Panc1 (cell line): ENCODE data around the gene CPA2. TPM values are rescaled to one million over a fixed set of nuclear protein-coding genes. Genes with fewer than 3 reads are reported as not detected.

Experiments
- ATAC-seq: fragments of 200-7000 bp; cut with Tn5 transposase; 2 replicates; pipeline ENCODE4 v1.9.1; 2020; ENCODE audit warnings: mild to moderate bottlenecking, moderate library complexity
- BruUV-seq: library from RNA; stranded (reverse); fragments of 400-500 nt; replicated peaks from 2 replicates; lab custom pipeline; 2021; lab: Mats Ljungman, UMichigan
- CTCF ChIA-PET: fragments of 300-600 bp; sonication (Branson Sonifier 250); formaldehyde crosslinking; loops from one replicate; lab custom pipeline; 2022; ENCODE audit warnings: antibody characterized with exemption; lab: Charles Lee
- POLR2A ChIA-PET: fragments of 300-600 bp; sonication (Branson Sonifier 250); formaldehyde crosslinking; loops from one replicate; lab custom pipeline; 2022; ENCODE audit warnings: antibody characterized with exemption; lab: Charles Lee
- DNase-seq: peaks from one replicate; pipeline ENCODE4 v3.0.0-alpha.2; 2010; ENCODE audit warnings: low read depth, low spot score
- H3K27ac ChIP-seq: 2 replicates; pipeline ENCODE4 v1.5.1; 2011; ENCODE audit warnings: mild to moderate bottlenecking, low read length, inconsistent platforms
- H3K27me3 ChIP-seq: fragments of 200-500 bp; sonication (Bioruptor generic); 2 replicates; pipeline ENCODE4 v1.6.0; 2014; ENCODE audit warnings: low read length, inconsistent platforms; ENCODE audit not compliant: control insufficient read depth, insufficient read depth
- H3K36me3 ChIP-seq: fragments of 200-500 bp; sonication (Bioruptor generic); 2 replicates; pipeline ENCODE4 v1.5.1; 2014; ENCODE audit warnings: inconsistent platforms, mild to moderate bottlenecking, low read length, moderate library complexity; ENCODE audit not compliant: control insufficient read depth, insufficient read depth
- H3K4me1 ChIP-seq: 2 replicates; pipeline ENCODE4 v1.5.1; 2011; ENCODE audit warnings: inconsistent platforms, mild to moderate bottlenecking, low read length, moderate library complexity; ENCODE audit not compliant: control insufficient read depth, insufficient read depth
- H3K4me3 ChIP-seq, 2 experiments: 2 replicates each; pipeline ENCODE4 v1.5.1; 2011 to 2012; ENCODE audit warnings: low read depth in 2 of 2, low read length in 2 of 2, mild to moderate bottlenecking in 2 of 2, inconsistent platforms in 1 of 2, moderate library complexity in 1 of 2
- H3K9me3 ChIP-seq: fragments of 200-500 bp; sonication (Bioruptor generic); 2 replicates; pipeline ENCODE4 v1.5.1; 2014; ENCODE audit warnings: low read depth, mild to moderate bottlenecking, inconsistent platforms, low read length, moderate library complexity; ENCODE audit not compliant: control insufficient read depth, insufficient read depth
- POLR2AphosphoS5 ChIP-seq: IDR thresholded peaks from 2 replicates; pipeline ENCODE4 v1.6.1; 2012; ENCODE audit warnings: mild to moderate bottlenecking, low read depth, low read length, moderate library complexity
- REST ChIP-seq, 2 experiments: IDR thresholded peaks; 2 replicates each; pipeline ENCODE4 v1.6.1; 2011 to 2012; ENCODE audit warnings: low read depth in 2 of 2, control low read depth in 1 of 2, low read length in 1 of 2, mild to moderate bottlenecking in 1 of 2, moderate library complexity in 1 of 2; ENCODE audit not compliant: insufficient read depth in 1 of 2
- SIN3A ChIP-seq: IDR thresholded peaks from 2 replicates; pipeline ENCODE4 v1.6.1; 2012; ENCODE audit warnings: low read depth, mild to moderate bottlenecking, low read length, moderate library complexity, borderline replicate concordance; ENCODE audit not compliant: insufficient read depth
- TCF7L2 ChIP-seq: IDR thresholded peaks from 2 replicates; pipeline ENCODE4 v1.6.1; 2011; ENCODE audit warnings: mild to moderate bottlenecking, low read depth, low read length, inconsistent platforms
- in situ Hi-C: cut with HindIII; loops from 2 replicates; pipeline ENCODE4 v1.10.0; 2016; ENCODE audit warnings: low sequenced_read_pairs, low pct_unique_long_range_greater_than_20kb
- intact Hi-C: fragments of 100-400 bp; cut with micrococcal nuclease; formaldehyde crosslinking; loops from one replicate; pipeline ENCODE4 v1.10.0; 2022; ENCODE audit not compliant: unreplicated experiment
- total RNA-seq: library from RNA; stranded (reverse); gene quantifications from one replicate; pipeline ENCODE4 v1.2.1, GENCODE V29; 2021; ENCODE audit not compliant: unreplicated experiment
- TF ChIP-seq, protein P1 (sequence below): fragments of 450-650 bp; IDR thresholded peaks from 2 replicates; pipeline ENCODE4 v1.5.1; 2017; ENCODE audit warnings: mild to moderate bottlenecking

Gene CPA2
- total RNA-seq, 1 experiment from 2014 or later: 0.87 TPM

GRCh38 chr7:130289478-130289877 is 22.8 kb downstream of the CPA2 start:
- in situ Hi-C loops: no loop called here
- CTCF ChIA-PET: no interaction called here
- no peak for DNase-seq

GRCh38 chr7:130290745-130291144 is 24.1 kb downstream of the CPA2 start:
- in situ Hi-C loops (no loop called here), intact Hi-C loops (no loop called here)
- CTCF ChIA-PET: no interaction called here
- POLR2A ChIA-PET: no interaction called here
- DNase-seq (no peak), ATAC-seq (no peak)
- Histone ChIP-seq H3K27me3 (no peaks in the 10 kb centered on the region), H3K27ac (no peak overlapping the region), H3K4me3 (no peak overlapping the region), H3K9me3 (no peaks in the 10 kb centered on the region; the same call in 1 of the 2 replicates), H3K4me1 (no peaks in the 10 kb centered on the region), H3K36me3 (no peaks in the 10 kb centered on the region)
- TF ChIP-seq SIN3A (no peak), POLR2AphosphoS5 (no peak), TCF7L2 (no peak), REST (IDR thresholded peaks at IDR 0.05; ENCODE audit: insufficient read depth in 1 of 2, low read depth in 2 of 2, low read length in 1 of 2) (no peak)
- TF ChIP-seq, protein P1, sequence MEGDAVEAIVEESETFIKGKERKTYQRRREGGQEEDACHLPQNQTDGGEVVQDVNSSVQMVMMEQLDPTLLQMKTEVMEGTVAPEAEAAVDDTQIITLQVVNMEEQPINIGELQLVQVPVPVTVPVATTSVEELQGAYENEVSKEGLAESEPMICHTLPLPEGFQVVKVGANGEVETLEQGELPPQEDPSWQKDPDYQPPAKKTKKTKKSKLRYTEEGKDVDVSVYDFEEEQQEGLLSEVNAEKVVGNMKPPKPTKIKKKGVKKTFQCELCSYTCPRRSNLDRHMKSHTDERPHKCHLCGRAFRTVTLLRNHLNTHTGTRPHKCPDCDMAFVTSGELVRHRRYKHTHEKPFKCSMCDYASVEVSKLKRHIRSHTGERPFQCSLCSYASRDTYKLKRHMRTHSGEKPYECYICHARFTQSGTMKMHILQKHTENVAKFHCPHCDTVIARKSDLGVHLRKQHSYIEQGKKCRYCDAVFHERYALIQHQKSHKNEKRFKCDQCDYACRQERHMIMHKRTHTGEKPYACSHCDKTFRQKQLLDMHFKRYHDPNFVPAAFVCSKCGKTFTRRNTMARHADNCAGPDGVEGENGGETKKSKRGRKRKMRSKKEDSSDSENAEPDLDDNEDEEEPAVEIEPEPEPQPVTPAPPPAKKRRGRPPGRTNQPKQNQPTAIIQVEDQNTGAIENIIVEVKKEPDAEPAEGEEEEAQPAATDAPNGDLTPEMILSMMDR: no peak
- BruUV-seq: no TSS peak

More at GRCh38 chr7:130289478-130289877, 22.8 kb downstream of the CPA2 start:
- H3K27me3 ChIP-seq: no peaks in the 10 kb centered on the region
- no peak overlapping the region for H3K4me3 ChIP-seq
- H3K27ac ChIP-seq: no peak overlapping the region
- POLR2A ChIA-PET: no interaction called here
- no peak for TF ChIP-seq REST (IDR thresholded peaks at IDR 0.05; ENCODE audit: insufficient read depth in 1 of 2, low read depth in 2 of 2, low read length in 1 of 2)
- TF ChIP-seq, protein P1: no peak
- no peak for TF ChIP-seq TCF7L2
- no peak for TF ChIP-seq POLR2AphosphoS5
- no peak for TF ChIP-seq SIN3A
- H3K36me3 ChIP-seq: no peaks in the 10 kb centered on the region
- no TSS peak for BruUV-seq
- no peak for ATAC-seq
- H3K4me1 ChIP-seq: no peaks in the 10 kb centered on the region
- no peaks in the 10 kb centered on the region; the same call in 1 of the 2 replicates for H3K9me3 ChIP-seq
- intact Hi-C loops: no loop called here
